ENCODE data around the gene GRK2. TPM values are rescaled to one million over a fixed set of nuclear protein-coding genes. Genes with fewer than 3 reads are reported as not detected.
A peak's percentile ranks its signal among the peaks of the same experiment; 100 is the strongest.

GRK2 gene
- total and polyA plus RNA-seq, 2 of the 8 experiments (the other 6 are each of a cell fraction or from before 2014, with no cell fraction given): 47.3 to 49.7 TPM

DNA sequence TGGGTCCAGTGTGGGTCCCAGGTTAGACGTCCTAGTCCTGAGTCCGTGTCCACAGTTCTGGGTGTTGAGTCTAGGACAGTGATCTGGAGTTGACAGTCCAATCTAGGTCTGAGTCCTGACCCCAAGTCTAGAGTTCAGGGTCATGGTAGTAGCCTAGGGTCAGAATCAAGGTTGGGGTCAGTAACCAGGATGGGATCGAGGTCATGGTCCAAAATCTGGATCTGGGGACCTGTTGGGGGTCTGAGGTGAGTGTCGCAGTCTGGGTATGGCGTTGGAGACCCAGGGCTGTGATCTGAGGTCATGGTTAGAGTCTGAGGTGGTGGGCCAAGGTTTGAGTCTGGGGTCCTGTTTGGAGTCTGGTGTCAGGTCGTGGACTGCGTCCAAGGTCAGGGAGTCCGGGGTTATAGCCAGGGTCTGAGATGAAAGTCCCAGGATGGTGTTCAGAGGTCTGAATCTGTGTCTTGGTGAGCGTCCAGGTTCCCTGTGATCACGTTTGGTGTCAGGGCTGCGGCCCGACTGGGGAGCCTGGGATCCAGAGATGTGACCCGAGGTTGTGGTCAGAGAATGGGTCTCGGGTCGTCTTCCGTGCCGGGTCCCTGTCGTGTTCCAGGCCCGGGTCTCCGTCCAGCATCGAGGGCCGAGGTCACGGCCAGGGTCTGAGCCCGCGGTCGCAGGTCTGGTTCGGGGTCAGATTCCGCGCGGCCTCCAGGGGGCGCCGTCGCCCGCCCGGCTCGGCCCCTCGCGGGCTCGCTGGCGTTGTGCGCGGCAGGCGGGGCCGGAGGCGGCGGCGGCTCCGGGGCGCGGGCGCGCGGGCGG is 432 bp upstream of the GRK2 start:
- H4K5ac ChIP-seq (ENCODE audit: insufficient read length, low read depth, low read length): no peak overlapping the region
- H2AFZ ChIP-seq (ENCODE audit: low read length): no peak overlapping the region
- peak overlapping the region; percentile 16 to 59 (median 31); a peak in 6 of 8 replicates for H3K4me3 ChIP-seq (ENCODE audit: extremely low read depth in 1 of 4, insufficient read depth in 2 of 4, low read depth in 3 of 4, low read length in 4 of 4)
- peaks cover 9 to 19% of the 10 kb centered on the region in 2 experiments for H4K20me1 ChIP-seq (replicated peaks in 1 of 2; ENCODE audit: control insufficient read depth in 1 of 2, insufficient read depth in 2 of 2, low read length in 2 of 2)
- H3K56ac ChIP-seq (replicated peaks; ENCODE audit: insufficient read length, low read depth, low read length): no peak overlapping the region
- H2BK15ac ChIP-seq (ENCODE audit: low read length): peak overlapping the region; percentile 75; the same call in 1 of the 2 replicates
- H3K9ac ChIP-seq (replicated peaks in 1 of 4; ENCODE audit: extremely low read depth in 1 of 4, low read depth in 3 of 4, low read length in 3 of 4): no peak overlapping the region; a peak in 1 of 7 replicates
- 0 out of 2 replicates have a peak overlapping the region, but pooled peaks have one; percentile 71 for H2BK12ac ChIP-seq (ENCODE audit: low read depth, low read length)
- POLR2A ChIA-PET (ENCODE audit: partially characterized antibody): interaction anchor here (1.0 to 2.0 kb wide), 5 partner anchors 10 to 26 kb away, joined by 3 to 15 read pairs (median 4); partner anchors contain the start of gene ANKRD13D
- H3K27me3 ChIP-seq (replicated peaks in 1 of 4; ENCODE audit: control insufficient read depth in 3 of 4, extremely low read depth in 1 of 4, insufficient read depth in 3 of 4, low read length in 3 of 4): peaks cover 0 to 3% (median 0%) of the 10 kb centered on the region in 4 experiments; a peak in 4 of 7 replicates
- H3K4me2 ChIP-seq (ENCODE audit: insufficient read depth in 1 of 2, low read depth in 2 of 2, low read length in 2 of 2): peak overlapping the region in 1 of 2 experiments; percentile 28; a peak in 2 of 4 replicates
- H2BK120ac ChIP-seq (replicated peaks; ENCODE audit: low read depth, low read length): peak overlapping the region; percentile 48
- 0 out of 2 replicates have a peak overlapping the region, but pooled peaks have one; percentile 21 for H2BK20ac ChIP-seq (ENCODE audit: low read length)
- peaks cover 8 to 36% (median 34%) of the 10 kb centered on the region in 4 experiments for H3K4me1 ChIP-seq (replicated peaks in 1 of 4; ENCODE audit: control insufficient read depth in 3 of 4, insufficient read depth in 4 of 4, low read length in 3 of 4)
- no peak overlapping the region for H4K91ac ChIP-seq (replicated peaks; ENCODE audit: insufficient read length, low read length)
- no peak overlapping the region for H3K27ac ChIP-seq (ENCODE audit: low read depth, low read length)
- peaks cover 0 to 35% of the 10 kb centered on the region in 2 experiments; a peak in 3 of 4 replicates for H3K79me2 ChIP-seq (ENCODE audit: control insufficient read depth in 1 of 2, insufficient read depth in 2 of 2, low read length in 2 of 2)
- H4K8ac ChIP-seq (ENCODE audit: extremely low read depth, insufficient read depth, low read length): peak overlapping the region; percentile 93
- no peak overlapping the region for H3K23ac ChIP-seq (ENCODE audit: insufficient read length)
- H2AK5ac ChIP-seq (ENCODE audit: low read depth, low read length): peak overlapping the region; percentile 10; the same call in 1 of the 2 replicates
- no peak overlapping the region for H3K14ac ChIP-seq (ENCODE audit: insufficient read length)
- peaks cover 8% of the 10 kb centered on the region; the same call in 1 of the 2 replicates for H3K79me1 ChIP-seq (ENCODE audit: low read depth, low read length)
- H3K18ac ChIP-seq (ENCODE audit: extremely low read depth, low read length): peak overlapping the region; percentile 13; the same call in 1 of the 2 replicates
- WGBS, 2 experiments (ENCODE audit: extremely low coverage in 1 of 2, insufficient coverage in 1 of 2, insufficient read length in 1 of 2, insufficient replicate concordance in 2 of 2, low coverage in 1 of 2, low lambda C conversion rate in 2 of 2, missing lambda C conversion rate in 1 of 2): 33% methylated on average over 25 of the region's 54 CpGs; no CpG with 5 or more reads in 1 of the 2 experiments
- no peak for FAIRE-seq
- peaks cover 0 to 3% (median 0%) of the 10 kb centered on the region in 4 experiments; a peak in 2 of 8 replicates for H3K36me3 ChIP-seq (ENCODE audit: control insufficient read depth in 2 of 4, insufficient read depth in 4 of 4, low read length in 3 of 4)
- peak in 1 of 2 experiments; percentile 92 for DNase-seq (ENCODE audit: low read depth in 1 of 2, low spot score in 2 of 2)
- peak overlapping the region; percentile 57 for H3K4ac ChIP-seq (replicated peaks; ENCODE audit: insufficient read length, low read depth, low read length)
- CTCF ChIA-PET (ENCODE audit: partially characterized antibody): interaction anchor here (1.0 to 13.0 kb wide), 10 partner anchors 12 to 53 kb away, joined by 3 to 186 read pairs (median 4); partner anchors contain the start of gene ANKRD13D
- H3K9me3 ChIP-seq (ENCODE audit: insufficient read depth in 2 of 2, low read depth in 1 of 2, low read length in 1 of 2): no peaks in the 10 kb centered on the region
- peak overlapping the region; percentile 52; the same call in 1 of the 2 replicates for H2BK5ac ChIP-seq (ENCODE audit: low read depth, low read length)
- H3K23me2 ChIP-seq (ENCODE audit: low read depth, low read length): peaks cover 4% of the 10 kb centered on the region
- TF ChIP-seq TBP (IDR thresholded peaks at IDR 0.05; ENCODE audit: low read depth, low read length) (peak; percentile 57; the same call in 1 of the 2 replicates), HDAC6 (IDR thresholded peaks at IDR 0.05; ENCODE audit: low read depth, low read length) (no peak), MAX (IDR thresholded peaks at IDR 0.05) (peak; percentile 52), TAF1 (IDR thresholded peaks at IDR 0.05; ENCODE audit: low read depth, low read length) (peak; percentile 48; the same call in 1 of the 2 replicates), CHD2 (IDR thresholded peaks at IDR 0.05; ENCODE audit: low read length) (no peak), BACH1 (IDR thresholded peaks at IDR 0.05; ENCODE audit: low read length) (0 out of 2 replicates have a peak, but pooled peaks have one; percentile 32), BRCA1 (IDR thresholded peaks at IDR 0.05; ENCODE audit: low read depth, low read length) (no peak), SRF (IDR thresholded peaks at IDR 0.05; ENCODE audit: low read depth, low read length) (no peak), KDM5A (IDR thresholded peaks at IDR 0.05; ENCODE audit: low read length) (no peak)
- TF ChIP-seq, protein P1, sequence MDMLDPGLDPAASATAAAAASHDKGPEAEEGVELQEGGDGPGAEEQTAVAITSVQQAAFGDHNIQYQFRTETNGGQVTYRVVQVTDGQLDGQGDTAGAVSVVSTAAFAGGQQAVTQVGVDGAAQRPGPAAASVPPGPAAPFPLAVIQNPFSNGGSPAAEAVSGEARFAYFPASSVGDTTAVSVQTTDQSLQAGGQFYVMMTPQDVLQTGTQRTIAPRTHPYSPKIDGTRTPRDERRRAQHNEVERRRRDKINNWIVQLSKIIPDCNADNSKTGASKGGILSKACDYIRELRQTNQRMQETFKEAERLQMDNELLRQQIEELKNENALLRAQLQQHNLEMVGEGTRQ (IDR thresholded peaks at IDR 0.05; ENCODE audit: low read length): no peak

All from H1 (cell line).